GM11168 (cell line): ENCODE results near the gene NME9.
"Not testable (repeated sequence)": the region's sequence is repeated elsewhere in the genome, so short reads cannot be mapped to it uniquely, and the experiment has no call there.

ENCODE experiments used
- in situ Hi-C: fragments of 300-500 bp; cut with MboI; formaldehyde crosslinking; loops from one replicate; pipeline ENCODE4 v1.12.0; 2022; ENCODE audit warnings: low sequenced_read_pairs; ENCODE audit not compliant: unreplicated experiment

Gene NME9

GRCh38 chr3:138329127-138329983 lies at the start of gene NME9:
Gene NME9 (minus strand): TSS chr3:138329851. CDS start chr3:138329335, 516 bp downstream.
- in situ Hi-C loops: no loop called here

GRCh38 chr3:138378990-138379389 lies 49.3 kb upstream of the NME9 start:
- in situ Hi-C loops: no loop called here

GRCh38 chr3:138378331-138378730 lies 48.7 kb upstream of the NME9 start:
- in situ Hi-C loops: no loop called here

- in situ Hi-C loops: no loop called here
Measured at GRCh38 chr3:138377804-138378203, 48.2 kb upstream of the NME9 start.

- in situ Hi-C loops: not testable (repeated sequence)
Measured at GRCh38 chr3:138377212-138377611, 47.6 kb upstream of the NME9 start.

GRCh38 chr3:138376663-138377062 lies 47.0 kb upstream of the NME9 start:
- in situ Hi-C loops: no loop called here

- in situ Hi-C loops: no loop called here
Measured at GRCh38 chr3:138375447-138375846, 45.8 kb upstream of the NME9 start.

- in situ Hi-C loops: no loop called here
Measured at GRCh38 chr3:138374573-138375134, 45.0 kb upstream of the NME9 start.

- in situ Hi-C loops: no loop called here
Measured at GRCh38 chr3:138373736-138374094, 44.1 kb upstream of the NME9 start.

GRCh38 chr3:138373087-138373735 lies 43.6 kb upstream of the NME9 start:
- in situ Hi-C loops: no loop called here

GRCh38 chr3:138371070-138371965 lies 41.7 kb upstream of the NME9 start:
- in situ Hi-C loops: no loop called here

GRCh38 chr3:138370321-138370720 lies 40.7 kb upstream of the NME9 start:
- in situ Hi-C loops: no loop called here

- in situ Hi-C loops: no loop called here
Measured at GRCh38 chr3:138369151-138369900, 39.7 kb upstream of the NME9 start.

- in situ Hi-C loops: no loop called here
Measured at GRCh38 chr3:138367911-138368310, 38.3 kb upstream of the NME9 start.

- in situ Hi-C loops: no loop called here
Measured at GRCh38 chr3:138367326-138367850, 37.7 kb upstream of the NME9 start.

- in situ Hi-C loops: no loop called here
Measured at GRCh38 chr3:138366006-138366759, 36.5 kb upstream of the NME9 start.

GRCh38 chr3:138365253-138365555 lies 35.6 kb upstream of the NME9 start:
- in situ Hi-C loops: no loop called here

- in situ Hi-C loops: no loop called here
Measured at GRCh38 chr3:138364356-138365252, 35.0 kb upstream of the NME9 start.
